ENCODE data around the gene ALPK3. TPM values are rescaled to one million over a fixed set of nuclear protein-coding genes. Genes with fewer than 3 reads are reported as not detected.
"Not testable (repeated sequence)": the region's sequence is repeated elsewhere in the genome, so short reads cannot be mapped to it uniquely, and the experiment has no call there.

The ALPK3 gene
- total RNA-seq, 1 donor from 2014 or later: 0.21 TPM

GRCh38 chr15:84834229-84834955 lies 17.2 kb downstream of the ALPK3 start:
- intact Hi-C loops (cut with micrococcal nuclease): no loop called here
- Mint-ChIP-seq H3K36me3 (ENCODE audit: low read depth) (no peaks in the 10 kb centered on the region), H3K9me3 (no peaks in the 10 kb centered on the region), H3K27ac (no peak overlapping the region), H3K27me3 (peaks cover 25% of the 10 kb centered on the region), H3K4me3 (no peak overlapping the region), H3K4me1 (no peaks in the 10 kb centered on the region)
- DNase-seq: no peak

GRCh38 chr15:84834969-84835368 lies 17.8 kb downstream of the ALPK3 start:
- Mint-ChIP-seq H3K36me3 (ENCODE audit: low read depth) (no peaks in the 10 kb centered on the region), H3K9me3 (no peaks in the 10 kb centered on the region), H3K4me3 (no peak overlapping the region), H3K27ac (no peak overlapping the region), H3K4me1 (no peaks in the 10 kb centered on the region), H3K27me3 (peaks cover 25% of the 10 kb centered on the region)
- DNase-seq: no peak
- intact Hi-C loops (cut with micrococcal nuclease): no loop called here

- Mint-ChIP-seq H3K4me1 (no peaks in the 10 kb centered on the region), H3K9me3 (no peaks in the 10 kb centered on the region), H3K27ac (no peak overlapping the region), H3K4me3 (no peak overlapping the region), H3K36me3 (ENCODE audit: low read depth) (no peaks in the 10 kb centered on the region), H3K27me3 (peaks cover 20% of the 10 kb centered on the region)
- no peak for DNase-seq
- intact Hi-C loops (cut with micrococcal nuclease): no loop called here
These were observed 18.6 kb downstream of the ALPK3 start for GRCh38 chr15:84835661-84836337.

DNA sequence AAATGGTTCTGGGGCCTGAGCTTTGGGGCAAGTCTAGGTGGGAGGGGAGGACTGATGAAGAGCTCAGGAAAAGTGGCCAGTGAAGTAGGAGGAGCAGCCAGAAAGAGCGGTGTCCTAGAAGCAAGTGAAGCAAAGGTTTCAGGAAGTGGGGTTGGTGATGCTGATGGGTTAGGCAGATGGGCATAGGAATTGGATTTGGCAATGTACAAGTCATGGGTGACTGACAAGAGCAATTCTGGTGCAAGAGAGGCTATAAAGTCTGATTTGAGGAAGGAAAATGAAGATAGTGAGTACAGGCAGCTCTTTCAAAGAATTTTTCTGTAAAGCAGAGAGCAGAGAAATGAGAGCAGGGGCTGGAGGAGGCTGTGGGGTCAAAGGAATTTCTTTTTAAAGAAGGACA lies 19.7 kb downstream of the ALPK3 start:
- no peak for DNase-seq

GRCh38 chr15:84839714-84840113 lies 22.6 kb downstream of the ALPK3 start:
- Mint-ChIP-seq H3K4me1 (no peaks in the 10 kb centered on the region), H3K4me3 (no peak overlapping the region), H3K27me3 (peaks cover 9% of the 10 kb centered on the region), H3K27ac (no peak overlapping the region), H3K36me3 (ENCODE audit: low read depth) (no peaks in the 10 kb centered on the region), H3K9me3 (no peaks in the 10 kb centered on the region)
- intact Hi-C loops (cut with micrococcal nuclease): no loop called here
- no peak for DNase-seq

More for the DNA sequence above, 19.7 kb downstream of the ALPK3 start:
- no peaks in the 10 kb centered on the region for H3K4me1 Mint-ChIP-seq
- H3K4me3 Mint-ChIP-seq: no peak overlapping the region
- no peaks in the 10 kb centered on the region for H3K9me3 Mint-ChIP-seq
- H3K36me3 Mint-ChIP-seq (ENCODE audit: low read depth): no peaks in the 10 kb centered on the region
- intact Hi-C loops (cut with micrococcal nuclease): no loop called here
- H3K27ac Mint-ChIP-seq: no peak overlapping the region
- H3K27me3 Mint-ChIP-seq: peaks cover 13% of the 10 kb centered on the region

DNA sequence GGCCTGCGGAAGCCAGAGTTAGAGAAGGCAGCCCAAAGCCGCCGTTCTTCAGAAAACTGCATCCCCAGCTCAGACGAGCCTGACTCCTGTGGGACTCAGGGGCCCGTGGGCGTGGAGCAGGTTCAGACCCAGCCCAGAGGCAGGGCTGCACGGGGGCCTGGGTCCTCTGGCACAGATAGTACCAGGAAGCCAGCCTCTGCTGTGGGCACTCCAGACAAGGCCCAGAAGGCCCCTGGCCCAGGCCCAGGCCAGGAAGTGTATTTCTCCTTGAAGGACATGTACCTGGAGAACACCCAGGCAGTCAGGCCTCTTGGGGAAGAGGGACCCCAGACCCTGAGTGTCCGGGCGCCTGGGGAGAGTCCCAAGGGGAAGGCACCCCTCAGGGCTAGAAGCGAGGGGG lies 23.1 kb downstream of the ALPK3 start:
- H3K36me3 Mint-ChIP-seq (ENCODE audit: low read depth): no peaks in the 10 kb centered on the region

DNA sequence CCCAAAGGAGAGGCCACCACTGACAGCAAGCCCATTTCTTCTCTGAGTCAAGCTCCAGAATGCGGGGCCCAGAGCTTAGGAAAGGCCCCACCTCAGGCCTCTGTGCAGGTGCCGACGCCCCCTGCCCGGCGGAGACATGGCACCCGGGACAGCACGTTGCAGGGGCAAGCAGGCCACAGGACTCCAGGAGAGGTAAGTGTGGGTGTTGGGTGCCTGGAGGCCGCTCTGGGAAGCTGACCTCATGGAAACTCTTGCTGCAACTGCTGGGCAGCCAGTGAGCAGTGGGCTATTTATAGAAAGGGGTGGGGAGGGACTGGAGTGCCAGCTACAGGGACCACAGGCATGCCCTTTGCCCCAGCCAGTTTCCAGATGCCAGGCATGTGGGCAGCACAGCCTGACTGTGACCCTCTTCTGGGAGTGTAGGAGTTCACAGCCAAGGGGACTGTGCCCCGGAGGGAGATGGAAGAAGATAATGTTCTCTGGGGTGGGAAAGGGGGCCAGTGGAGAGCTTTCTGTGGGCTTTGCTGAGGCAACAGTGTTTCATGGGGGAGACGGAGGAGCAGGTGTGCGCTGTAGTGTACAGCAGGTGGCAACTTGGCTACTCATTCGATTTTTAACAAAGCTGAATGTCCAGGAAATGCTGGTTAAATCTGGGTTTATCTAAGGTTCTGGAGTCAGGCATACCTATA lies 23.7 kb downstream of the ALPK3 start:
- no peaks in the 10 kb centered on the region for H3K4me1 Mint-ChIP-seq
- no peak overlapping the region for H3K27ac Mint-ChIP-seq
- DNase-seq: no peak
- no peaks in the 10 kb centered on the region for H3K9me3 Mint-ChIP-seq
- no peak overlapping the region for H3K4me3 Mint-ChIP-seq
- intact Hi-C loops (cut with micrococcal nuclease): no loop called here
- H3K27me3 Mint-ChIP-seq: peaks cover 9% of the 10 kb centered on the region
- no peaks in the 10 kb centered on the region for H3K36me3 Mint-ChIP-seq (ENCODE audit: low read depth)

More for the DNA sequence above, 23.1 kb downstream of the ALPK3 start:
- no peak for DNase-seq
- no peak overlapping the region for H3K27ac Mint-ChIP-seq
- intact Hi-C loops (cut with micrococcal nuclease): no loop called here
- H3K4me3 Mint-ChIP-seq: no peak overlapping the region
- H3K9me3 Mint-ChIP-seq: no peaks in the 10 kb centered on the region
- H3K27me3 Mint-ChIP-seq: peaks cover 9% of the 10 kb centered on the region
- H3K4me1 Mint-ChIP-seq: no peaks in the 10 kb centered on the region

GRCh38 chr15:84842781-84843180 lies 25.6 kb downstream of the ALPK3 start:
- Mint-ChIP-seq H3K4me3 (no peak overlapping the region), H3K9me3 (peaks cover 5% of the 10 kb centered on the region), H3K27ac (no peak overlapping the region), H3K36me3 (ENCODE audit: low read depth) (peaks cover 2% of the 10 kb centered on the region), H3K4me1 (no peaks in the 10 kb centered on the region), H3K27me3 (peaks cover 4% of the 10 kb centered on the region)
- no peak for DNase-seq
- intact Hi-C loops (cut with micrococcal nuclease): no loop called here

DNA sequence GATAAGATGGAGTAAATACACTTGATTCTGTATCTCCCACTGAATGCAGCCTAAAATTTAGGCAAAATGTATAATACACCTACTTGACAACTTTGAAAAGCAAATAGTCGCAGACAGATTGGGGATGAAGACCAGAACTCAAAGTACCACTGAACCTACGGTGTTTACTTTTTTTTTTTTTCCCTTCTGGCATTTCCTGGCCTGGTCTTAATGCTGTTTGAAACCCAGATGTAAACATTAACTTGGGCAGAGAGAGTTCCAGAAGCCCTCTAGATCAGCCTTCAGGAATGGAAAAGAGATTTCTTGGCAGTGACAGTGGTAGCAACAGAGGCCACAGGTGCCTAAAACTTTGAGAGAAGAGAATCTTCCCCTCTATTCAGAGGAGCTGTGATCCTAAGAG lies 27.8 kb downstream of the ALPK3 start:
- Mint-ChIP-seq H3K4me3 (no peak overlapping the region), H3K4me1 (no peaks in the 10 kb centered on the region)

DNA sequence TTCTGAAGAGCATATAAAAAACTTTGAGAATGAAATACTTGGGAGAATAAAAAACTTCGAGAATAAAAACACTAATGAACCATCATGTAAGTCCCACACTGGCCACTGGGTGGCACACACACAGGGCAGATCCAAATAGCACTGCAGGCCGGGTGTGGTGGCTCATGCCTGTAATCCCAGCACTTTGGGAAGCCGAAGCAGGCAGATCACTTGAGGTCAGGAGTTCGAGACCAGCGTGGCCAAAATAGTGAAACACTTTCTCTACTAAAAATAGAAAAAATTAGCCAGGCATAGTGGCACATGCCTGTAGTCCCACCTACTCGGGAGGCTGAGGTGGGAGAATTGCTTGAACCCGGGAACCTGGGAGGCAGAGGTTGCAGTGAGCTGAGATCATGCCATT lies 28.5 kb downstream of the ALPK3 start:
- not testable (repeated sequence) for H3K9me3 Mint-ChIP-seq; H3K4me3 Mint-ChIP-seq; H3K36me3 Mint-ChIP-seq (ENCODE audit: low read depth); H3K27ac Mint-ChIP-seq; H3K4me1 Mint-ChIP-seq; H3K27me3 Mint-ChIP-seq
- DNase-seq: peak; percentile 80
- intact Hi-C loops (cut with micrococcal nuclease): loop anchor here (1.0 kb wide), 1 partner anchor 83 kb away; no protein-coding TSS in a partner anchor

More for the DNA sequence above, 27.8 kb downstream of the ALPK3 start:
- DNase-seq: no peak
- peaks cover 7% of the 10 kb centered on the region for H3K27me3 Mint-ChIP-seq
- H3K36me3 Mint-ChIP-seq (ENCODE audit: low read depth): peaks cover 2% of the 10 kb centered on the region
- intact Hi-C loops (cut with micrococcal nuclease): loop anchor here (1.0 kb wide), 1 partner anchor 83 kb away; no protein-coding TSS in a partner anchor
- peaks cover 5% of the 10 kb centered on the region for H3K9me3 Mint-ChIP-seq
- no peak overlapping the region for H3K27ac Mint-ChIP-seq

- peaks cover 7% of the 10 kb centered on the region for H3K27me3 Mint-ChIP-seq
- no peak overlapping the region for H3K27ac Mint-ChIP-seq
- intact Hi-C loops (cut with micrococcal nuclease): no loop called here
- no peak for DNase-seq
- no peaks in the 10 kb centered on the region for H3K4me1 Mint-ChIP-seq
- H3K36me3 Mint-ChIP-seq (ENCODE audit: low read depth): peaks cover 2% of the 10 kb centered on the region
- peaks cover 5% of the 10 kb centered on the region for H3K9me3 Mint-ChIP-seq
- no peak overlapping the region for H3K4me3 Mint-ChIP-seq
These were observed 29.1 kb downstream of the ALPK3 start for GRCh38 chr15:84846269-84846668.

DNA sequence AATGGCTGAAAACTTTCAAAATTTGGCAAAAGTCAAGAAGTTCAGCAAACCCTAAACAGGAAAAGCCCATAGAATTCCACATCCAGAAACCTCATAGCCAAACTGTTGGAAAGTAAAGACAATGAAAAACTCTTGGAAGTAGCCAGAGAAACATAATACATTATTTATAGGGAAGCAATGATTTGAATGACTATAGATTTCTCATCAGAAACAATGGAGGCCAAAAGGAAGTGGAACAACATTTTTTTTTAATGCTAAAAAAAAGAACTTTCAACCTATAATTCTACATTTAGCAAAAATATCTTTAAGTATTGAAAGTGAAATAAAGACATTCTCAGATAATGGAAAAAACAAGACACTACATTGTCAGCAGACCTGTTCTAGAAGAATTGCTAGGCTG lies 30.2 kb downstream of the ALPK3 start:
- intact Hi-C loops (cut with micrococcal nuclease): no loop called here
- H3K4me1 Mint-ChIP-seq: no peaks in the 10 kb centered on the region
- H3K9me3 Mint-ChIP-seq: peaks cover 5% of the 10 kb centered on the region
- peaks cover 7% of the 10 kb centered on the region for H3K27me3 Mint-ChIP-seq
- DNase-seq: no peak
- no peak overlapping the region for H3K4me3 Mint-ChIP-seq
- H3K36me3 Mint-ChIP-seq (ENCODE audit: low read depth): peaks cover 2% of the 10 kb centered on the region
- H3K27ac Mint-ChIP-seq: no peak overlapping the region

- H3K36me3 Mint-ChIP-seq (ENCODE audit: low read depth): no peaks in the 10 kb centered on the region
- no peaks in the 10 kb centered on the region for H3K4me1 Mint-ChIP-seq
- no peak overlapping the region for H3K4me3 Mint-ChIP-seq
- DNase-seq: no peak
- intact Hi-C loops (cut with micrococcal nuclease): no loop called here
- peaks cover 3% of the 10 kb centered on the region for H3K27me3 Mint-ChIP-seq
- peaks cover 1% of the 10 kb centered on the region for H3K9me3 Mint-ChIP-seq
- H3K27ac Mint-ChIP-seq: no peak overlapping the region
These were observed 35.1 kb downstream of the ALPK3 start for GRCh38 chr15:84852212-84852611.

DNA sequence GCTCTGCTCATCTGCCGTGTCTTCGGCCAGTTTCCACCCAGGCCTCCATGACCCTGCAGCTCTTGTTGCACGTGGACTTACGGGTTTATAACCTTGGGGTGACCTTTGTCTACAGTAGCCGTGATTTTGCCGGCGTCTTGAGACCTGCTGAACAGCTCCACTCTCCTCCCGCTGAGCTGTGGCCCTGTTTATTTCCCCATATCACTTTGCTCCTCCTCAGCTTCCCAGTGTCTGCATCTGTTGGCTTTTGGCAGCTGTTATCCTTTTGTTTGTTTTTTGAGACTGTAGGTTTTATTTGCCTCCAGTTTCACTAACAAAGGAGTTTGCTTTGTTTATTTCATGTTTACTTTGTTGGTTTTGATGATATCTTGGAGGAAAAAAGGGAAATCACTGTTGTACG lies 38.0 kb downstream of the ALPK3 start:
- Mint-ChIP-seq H3K9me3 (no peaks in the 10 kb centered on the region), H3K36me3 (ENCODE audit: low read depth) (no peaks in the 10 kb centered on the region), H3K4me3 (no peak overlapping the region), H3K4me1 (no peaks in the 10 kb centered on the region), H3K27me3 (no peaks in the 10 kb centered on the region), H3K27ac (no peak overlapping the region)
- no peak for DNase-seq
- intact Hi-C loops (cut with micrococcal nuclease): no loop called here

All from activated CD4-positive, alpha-beta T cell treated with anti-CD3 and anti-CD28 coated beads, Interleukin-2, amount 10 ng/mL, durations not matched to agents 24 days and 14 days (primary cell).